ENCODE results near the gene CHAT.
"Not testable (repeated sequence)": the region's sequence is repeated elsewhere in the genome, so short reads cannot be mapped to it uniquely, and the experiment has no call there.

CHAT gene

DNA sequence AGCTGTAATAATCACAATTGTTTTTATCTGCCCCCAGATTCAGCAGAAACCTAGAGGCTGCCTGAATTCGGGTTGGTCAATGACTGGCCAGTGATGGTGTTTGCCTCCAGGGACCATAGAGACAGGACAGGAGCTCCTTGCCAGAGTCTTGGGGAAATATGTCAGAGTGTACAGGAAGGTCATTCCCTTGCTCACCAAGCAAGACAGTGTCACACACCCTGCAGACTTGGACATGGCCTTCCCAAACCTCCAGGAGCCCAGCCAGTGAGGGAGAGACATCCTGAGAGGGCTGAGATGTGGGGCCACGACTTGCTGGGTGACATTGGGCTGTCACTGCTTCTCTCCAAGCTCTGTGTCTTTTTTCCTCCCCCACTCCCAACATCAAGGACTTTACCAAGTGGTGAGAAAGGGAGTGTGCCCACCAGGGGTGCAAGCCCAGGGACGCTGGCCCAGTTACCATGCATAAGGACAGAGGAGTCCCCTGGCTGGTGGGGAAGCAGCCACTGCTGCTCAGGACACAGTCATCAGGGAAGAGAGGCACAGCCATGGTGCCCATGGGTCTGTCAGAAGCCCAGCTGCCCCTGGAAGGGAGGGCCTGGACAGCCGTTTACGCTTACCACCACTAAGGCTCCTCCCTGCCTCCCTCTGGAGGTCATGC is 40.3 kb downstream of the CHAT start:
- DNase-seq: no peak

- no peak for DNase-seq
Measured at GRCh38 chr10:49655099-49655498, 41.3 kb downstream of the CHAT start.

- no peak for DNase-seq
Measured at GRCh38 chr10:49656845-49657493, 43.1 kb downstream of the CHAT start.

- DNase-seq: no peak
Measured at GRCh38 chr10:49657606-49658005, 43.8 kb downstream of the CHAT start.

DNA sequence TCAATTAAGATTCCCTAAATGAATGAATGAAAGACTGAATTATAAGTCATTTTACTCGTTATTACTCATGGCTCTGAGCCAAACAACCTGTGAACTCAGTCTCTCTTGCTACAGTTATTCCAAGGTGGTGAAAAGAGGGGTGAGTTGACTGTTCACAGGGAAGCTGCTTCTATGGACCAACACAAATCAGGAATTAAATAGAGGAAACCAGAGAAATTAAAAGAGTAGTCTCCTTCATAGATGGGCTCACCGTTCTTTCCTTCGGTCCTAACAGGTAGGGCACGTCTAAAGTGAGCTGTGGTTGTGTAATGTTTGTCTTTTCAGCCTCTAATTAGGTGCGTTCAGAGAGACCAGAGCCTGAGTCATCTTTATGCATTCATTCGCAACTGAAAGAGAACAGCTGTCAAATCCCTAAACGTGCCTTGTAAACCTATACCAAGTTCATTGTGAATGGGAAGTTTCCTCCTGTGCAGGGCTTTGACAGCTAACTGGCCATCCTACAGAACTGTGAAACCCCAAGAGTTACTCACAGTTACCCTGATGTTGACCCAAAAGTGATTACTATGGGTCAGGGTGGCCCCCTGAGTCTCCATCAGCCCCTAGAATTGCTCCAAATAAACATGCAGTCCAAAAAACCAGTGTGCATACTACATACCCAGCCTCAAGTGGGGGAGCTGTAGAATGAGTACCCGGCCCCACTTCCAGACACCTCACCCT is 47.5 kb downstream of the CHAT start:
- DNase-seq: no peak

DNA sequence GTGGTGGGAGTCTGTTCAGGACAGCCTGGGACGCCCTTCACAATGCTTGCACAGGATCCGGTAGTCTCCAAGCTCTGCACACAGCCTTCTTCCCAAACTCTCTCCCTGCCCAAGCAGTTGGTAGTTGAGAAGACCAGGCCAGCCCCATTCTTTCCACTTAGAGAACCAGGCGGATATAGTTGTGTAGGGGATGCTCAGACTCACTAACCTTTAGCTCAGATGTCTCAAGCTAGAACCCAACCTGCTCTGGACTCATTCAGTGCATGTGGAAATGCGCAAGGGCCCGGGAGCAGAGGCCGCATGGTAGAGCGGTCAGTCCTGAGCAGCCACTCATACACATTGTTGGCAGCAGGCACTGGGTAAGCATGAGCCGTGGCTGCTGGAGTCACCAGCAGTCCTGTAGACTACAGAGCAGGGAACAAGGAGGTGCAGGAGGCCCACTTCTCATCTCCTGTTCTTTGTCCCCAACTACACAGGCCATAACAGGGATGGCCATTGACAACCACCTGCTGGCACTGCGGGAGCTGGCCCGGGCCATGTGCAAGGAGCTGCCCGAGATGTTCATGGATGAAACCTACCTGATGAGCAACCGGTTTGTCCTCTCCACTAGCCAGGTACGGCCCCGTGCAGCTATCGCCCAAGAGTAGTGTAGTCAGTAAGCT is 48.5 kb downstream of the CHAT start:
- no peak for DNase-seq

GRCh38 chr10:49663596-49663995 is 49.8 kb downstream of the CHAT start:
- DNase-seq: no peak

- no peak for DNase-seq
Measured at GRCh38 chr10:49664006-49664841, 50.4 kb downstream of the CHAT start.

DNA sequence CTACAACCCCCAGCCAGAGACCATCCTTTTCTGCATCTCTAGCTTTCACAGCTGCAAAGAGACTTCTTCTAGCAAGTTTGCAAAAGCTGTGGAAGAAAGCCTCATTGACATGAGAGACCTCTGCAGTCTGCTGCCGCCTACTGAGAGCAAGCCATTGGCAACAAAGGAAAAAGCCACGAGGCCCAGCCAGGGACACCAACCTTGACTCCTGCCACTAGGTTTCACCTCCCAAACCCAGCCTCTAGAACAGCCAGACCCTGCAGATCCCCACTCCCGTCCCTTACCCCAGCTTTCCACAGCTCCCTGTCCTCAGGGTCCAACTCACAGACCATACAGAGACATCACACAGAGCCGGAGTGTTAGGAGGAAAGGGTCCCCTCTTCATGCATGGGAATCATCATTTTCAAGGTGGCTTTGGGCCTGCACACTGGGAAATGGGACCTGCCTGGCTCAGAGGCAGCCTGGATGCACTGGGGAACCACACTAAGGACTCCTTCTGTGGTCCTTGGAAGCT is 51.1 kb downstream of the CHAT start:
- no peak for DNase-seq

DNA sequence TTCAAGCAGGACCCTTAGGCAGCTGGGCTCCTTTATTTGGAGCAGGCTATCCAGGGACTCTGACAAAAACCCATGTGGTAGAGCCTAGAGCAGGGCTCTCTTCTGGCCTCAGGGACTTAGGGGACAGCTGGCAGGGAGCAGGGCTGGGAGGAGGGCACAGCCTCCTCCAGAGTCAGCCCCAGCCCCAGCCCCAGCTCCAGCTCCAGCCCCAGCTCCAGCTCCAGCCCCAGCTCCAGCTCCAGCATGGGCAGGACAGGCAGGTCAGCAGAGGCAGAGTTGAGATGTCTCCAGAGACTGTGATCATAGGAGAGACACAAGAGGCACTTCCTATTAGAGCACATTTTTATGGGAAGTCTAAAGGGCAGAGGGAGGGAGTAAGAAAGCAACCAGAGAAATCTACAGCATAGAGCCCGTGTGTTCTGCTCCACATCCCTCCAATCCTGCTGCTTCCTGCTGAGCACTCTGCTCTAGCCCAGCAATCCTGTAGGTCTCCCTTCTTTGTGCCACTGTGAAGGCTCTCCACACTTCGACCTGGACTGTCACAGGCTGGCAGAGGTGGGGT is 52.3 kb downstream of the CHAT start:
- no peak for DNase-seq

GRCh38 chr10:49666685-49667084 is 52.8 kb downstream of the CHAT start:
- DNase-seq: no peak

DNA sequence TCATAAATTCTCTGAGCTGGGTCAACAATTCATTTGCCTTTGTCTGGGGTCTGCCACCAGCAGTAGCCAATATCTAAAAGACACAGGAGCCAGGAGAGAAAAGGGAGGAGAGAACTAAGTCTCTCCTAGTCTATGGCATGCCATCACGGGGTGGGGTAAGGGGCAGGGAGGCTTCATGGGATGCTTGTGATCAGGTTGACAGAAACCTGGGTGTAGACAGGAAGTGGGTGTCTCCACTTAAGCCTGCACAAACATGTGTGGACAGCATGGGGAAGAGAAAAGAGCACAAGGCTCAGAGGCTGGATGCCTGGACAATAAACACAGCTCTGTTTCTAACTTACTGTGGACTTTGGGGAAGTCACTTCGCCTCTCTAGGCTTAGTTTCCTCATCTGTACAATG is 54.2 kb downstream of the CHAT start:
- no peak for DNase-seq

DNA sequence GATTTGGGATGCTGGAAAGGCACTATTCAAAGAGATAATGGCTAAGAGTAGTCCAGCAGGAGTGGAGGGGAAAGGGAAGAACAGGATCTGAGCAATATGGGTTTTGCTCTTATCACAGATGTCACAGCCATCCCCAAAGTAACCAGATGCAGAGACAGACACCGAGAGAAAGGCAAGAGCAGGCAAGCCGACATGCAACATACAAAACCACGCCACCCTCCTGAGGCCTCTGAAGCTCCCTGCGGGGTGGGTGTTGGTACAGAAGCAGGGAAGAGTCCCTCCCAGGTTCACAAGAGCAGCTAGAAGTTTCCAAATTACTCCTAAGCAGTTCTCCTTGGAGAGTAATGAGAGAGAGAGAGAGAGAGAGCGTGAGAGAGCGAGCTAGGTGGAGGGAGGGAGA is 54.8 kb downstream of the CHAT start:
- no peak for DNase-seq

DNA sequence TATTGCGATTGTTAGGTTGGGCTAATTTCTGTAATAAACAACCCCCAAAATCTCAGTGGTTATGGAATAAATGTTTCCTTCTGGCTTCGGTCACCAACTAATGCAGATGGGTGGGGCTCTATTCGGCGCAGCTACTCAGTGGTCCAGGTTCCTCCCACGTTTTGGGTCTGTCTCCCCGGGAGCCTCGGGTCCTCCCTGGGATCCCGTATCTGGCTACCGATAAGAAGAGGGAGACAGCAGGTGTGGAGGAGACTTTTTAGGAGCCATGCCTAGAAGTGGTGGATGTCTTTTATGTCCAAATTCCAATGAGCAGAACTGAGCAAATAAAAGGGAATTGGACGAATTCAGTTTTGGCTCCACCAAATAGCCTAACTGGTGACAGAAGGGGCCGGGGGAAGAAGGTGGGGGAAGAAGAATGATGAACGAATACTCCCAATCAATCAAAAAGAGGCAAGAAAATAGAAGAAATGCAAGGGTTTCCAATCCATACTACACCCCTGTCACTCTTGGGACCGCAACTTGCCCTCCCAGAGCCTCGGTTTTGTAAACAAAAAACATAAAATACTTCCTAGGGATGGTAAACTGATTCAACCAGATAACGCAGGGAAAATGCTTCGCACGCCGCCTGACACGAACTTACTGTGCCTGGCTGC is 65.1 kb downstream of the CHAT start:
- DNase-seq: no peak

DNA sequence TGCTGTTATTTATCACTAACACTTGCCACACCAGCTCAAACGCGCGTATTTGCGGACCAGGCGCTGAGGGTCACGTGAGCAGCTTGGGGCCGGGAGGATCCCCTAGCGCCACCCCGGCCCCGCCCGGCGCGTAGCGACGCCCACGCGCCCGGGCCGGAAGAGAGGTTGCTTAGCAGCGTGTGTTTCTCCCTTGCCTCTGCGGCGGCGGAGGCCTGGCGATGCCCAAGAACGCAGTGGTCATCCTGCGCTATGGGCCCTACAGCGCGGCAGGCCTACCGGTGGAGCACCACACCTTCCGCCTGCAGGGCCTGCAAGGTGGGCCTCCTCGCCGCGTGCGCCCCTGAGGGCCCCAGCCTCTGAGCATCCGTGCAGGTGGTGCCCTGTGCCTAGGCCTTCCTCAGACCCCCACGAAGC is 65.7 kb downstream of the CHAT start, which contains the start of gene C10orf53:
C10orf53 (plus strand) TSS at position 172 of the 414 bp plus-strand sequence; CDS start at position 219, 47 bp downstream.
- no peak for DNase-seq

DNA sequence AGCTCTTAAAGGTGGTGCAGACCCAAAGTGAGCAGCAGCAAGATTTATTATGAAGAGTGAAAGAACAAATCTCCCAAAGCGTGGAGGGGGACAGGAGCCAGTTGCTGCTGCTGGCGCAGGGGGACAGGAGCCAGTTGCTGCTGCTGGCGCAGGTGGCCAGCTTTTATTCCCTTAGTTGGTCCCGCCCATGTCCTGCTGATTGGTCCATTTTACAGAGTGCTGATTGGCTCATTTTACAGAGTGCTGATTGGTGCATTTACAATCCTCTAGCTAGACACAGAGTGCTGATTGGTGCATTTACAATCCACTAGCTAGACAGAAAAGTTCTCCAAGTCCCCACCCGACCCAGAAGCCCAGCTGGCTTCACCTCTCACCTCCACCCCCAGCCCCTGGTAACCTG is 68.6 kb downstream of the CHAT start:
- DNase-seq: not testable (repeated sequence)

DNA sequence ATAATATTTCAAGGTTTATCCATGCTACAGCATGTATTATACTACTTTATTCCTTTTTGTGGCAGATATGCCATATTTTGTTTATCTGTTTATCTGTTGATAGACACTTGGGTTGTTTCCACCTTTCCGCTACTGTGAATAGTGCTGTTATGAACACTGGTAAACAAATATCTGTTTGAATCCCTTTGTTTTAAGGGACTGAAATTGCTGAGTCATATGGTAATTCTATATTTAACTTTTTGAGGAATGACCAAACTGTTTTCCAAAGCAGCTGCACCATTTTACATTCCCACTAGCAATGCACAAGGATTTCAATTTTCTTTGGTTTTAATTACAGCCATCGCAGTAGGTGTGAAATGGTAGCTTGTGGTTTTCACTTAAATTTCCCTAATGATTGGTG is 69.0 kb downstream of the CHAT start:
- no peak for DNase-seq

DNA sequence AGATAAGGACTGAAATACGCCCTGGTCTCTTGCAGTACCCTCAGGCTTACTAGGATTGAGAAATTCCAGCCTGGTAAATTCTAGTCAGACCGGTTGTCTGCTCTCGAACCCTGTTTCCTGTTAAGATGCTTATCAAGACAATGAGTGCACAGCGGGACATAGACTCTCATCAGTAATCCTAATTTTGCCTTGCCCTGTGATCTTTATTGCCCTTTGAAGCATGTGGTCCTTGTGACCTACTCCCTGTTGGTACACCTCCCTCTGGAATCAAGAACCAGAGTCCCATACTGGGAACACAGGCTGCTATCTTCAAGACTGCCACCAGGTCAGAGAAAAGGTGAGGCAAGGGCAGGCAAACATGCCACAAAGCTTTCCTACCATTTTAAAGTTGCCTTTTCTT is 72.8 kb downstream of the CHAT start:
- no peak for DNase-seq

GRCh38 chr10:49688261-49688846 is 74.5 kb downstream of the CHAT start:
- DNase-seq: no peak

- no peak for DNase-seq
Measured at GRCh38 chr10:49688920-49689319, 75.1 kb downstream of the CHAT start.

DNA sequence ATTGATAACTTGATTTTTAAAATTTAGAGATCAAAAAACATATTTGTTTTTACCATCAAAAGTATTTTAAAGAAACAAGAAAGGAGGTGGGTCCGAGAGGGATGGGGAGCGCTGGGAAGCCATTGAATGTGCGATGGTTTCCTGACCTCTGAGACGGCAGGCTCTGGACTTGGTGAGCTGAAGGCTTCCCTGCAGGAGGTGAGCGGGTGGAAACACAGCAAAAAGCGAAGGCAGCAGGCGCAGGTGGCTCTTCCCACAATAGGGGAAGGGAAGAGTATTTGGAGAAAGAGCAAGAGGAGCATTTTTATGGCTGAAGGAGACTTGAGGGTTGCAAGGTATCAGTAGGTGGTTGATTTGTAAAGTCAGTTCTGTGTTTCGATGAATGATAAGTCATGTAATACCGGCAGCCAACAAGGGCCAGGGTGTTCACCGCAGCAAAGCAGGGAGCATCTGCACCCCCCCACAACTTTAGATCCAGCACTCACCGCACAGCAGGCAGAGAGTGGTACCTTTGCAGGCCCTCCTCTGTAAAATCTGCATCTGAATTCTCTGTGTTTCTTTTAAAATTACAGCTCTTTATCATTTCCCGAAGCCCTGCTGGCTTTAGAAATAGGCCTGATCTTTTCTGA is 76.2 kb downstream of the CHAT start:
- DNase-seq: no peak
